Measurements from ENCODE around the gene DNAL4. TPM values are rescaled to one million over a fixed set of nuclear protein-coding genes. Genes with fewer than 3 reads are reported as not detected.

The DNAL4 gene
- total and polyA plus RNA-seq, 3 donors from 2014 or later: 54.4 to 107 (median 76.8) TPM

GRCh38 chr22:38773363-38773946 lies 20.5 kb downstream of the DNAL4 start:
- intact Hi-C loops (cut with DNase I; ENCODE audit: low total_unique reads): no loop called here
- 95 to 98% methylated on average over 4 of the region's 4 CpGs for WGBS, 2 donors
- no peak for DNase-seq
- Histone ChIP-seq H3K36me3 (ENCODE audit: low read depth, missing control alignments) (no peaks in the 10 kb centered on the region), H3K27me3 (no peaks in the 10 kb centered on the region), H3K4me1 (no peaks in the 10 kb centered on the region), H3K4me3 (no peak overlapping the region), H3K27ac (no peak overlapping the region), H3K9me3 (no peaks in the 10 kb centered on the region)
- TF ChIP-seq, protein P1, sequence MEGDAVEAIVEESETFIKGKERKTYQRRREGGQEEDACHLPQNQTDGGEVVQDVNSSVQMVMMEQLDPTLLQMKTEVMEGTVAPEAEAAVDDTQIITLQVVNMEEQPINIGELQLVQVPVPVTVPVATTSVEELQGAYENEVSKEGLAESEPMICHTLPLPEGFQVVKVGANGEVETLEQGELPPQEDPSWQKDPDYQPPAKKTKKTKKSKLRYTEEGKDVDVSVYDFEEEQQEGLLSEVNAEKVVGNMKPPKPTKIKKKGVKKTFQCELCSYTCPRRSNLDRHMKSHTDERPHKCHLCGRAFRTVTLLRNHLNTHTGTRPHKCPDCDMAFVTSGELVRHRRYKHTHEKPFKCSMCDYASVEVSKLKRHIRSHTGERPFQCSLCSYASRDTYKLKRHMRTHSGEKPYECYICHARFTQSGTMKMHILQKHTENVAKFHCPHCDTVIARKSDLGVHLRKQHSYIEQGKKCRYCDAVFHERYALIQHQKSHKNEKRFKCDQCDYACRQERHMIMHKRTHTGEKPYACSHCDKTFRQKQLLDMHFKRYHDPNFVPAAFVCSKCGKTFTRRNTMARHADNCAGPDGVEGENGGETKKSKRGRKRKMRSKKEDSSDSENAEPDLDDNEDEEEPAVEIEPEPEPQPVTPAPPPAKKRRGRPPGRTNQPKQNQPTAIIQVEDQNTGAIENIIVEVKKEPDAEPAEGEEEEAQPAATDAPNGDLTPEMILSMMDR (IDR thresholded peaks at IDR 0.05): no peak
- no peak for TF ChIP-seq POLR2A (IDR thresholded peaks at IDR 0.05)

DNA sequence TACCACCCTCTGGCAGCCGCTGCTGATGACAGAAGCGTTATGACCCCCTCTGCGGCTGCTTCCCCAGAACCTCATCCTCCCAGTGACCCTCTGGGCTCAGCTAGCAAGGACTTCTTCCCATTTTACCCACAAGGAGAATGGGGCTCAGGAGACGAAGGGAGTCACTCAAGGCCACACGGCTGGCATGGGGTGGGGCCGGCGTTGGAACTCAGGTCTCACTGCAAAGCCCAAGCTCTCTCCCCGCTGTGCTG lies 21.4 kb downstream of the DNAL4 start:
- Histone ChIP-seq H3K36me3 (ENCODE audit: low read depth, missing control alignments) (no peaks in the 10 kb centered on the region), H3K27ac (no peak overlapping the region), H3K9me3 (no peaks in the 10 kb centered on the region), H3K27me3 (no peaks in the 10 kb centered on the region), H3K4me1 (no peaks in the 10 kb centered on the region), H3K4me3 (no peak overlapping the region)
- no peak for DNase-seq
- no peak for TF ChIP-seq POLR2A (IDR thresholded peaks at IDR 0.05)
- TF ChIP-seq, protein P1 (IDR thresholded peaks at IDR 0.05): no peak
- WGBS, 2 donors: 76 to 83% methylated on average over 8 of the region's 8 CpGs
- intact Hi-C loops (cut with DNase I; ENCODE audit: low total_unique reads): no loop called here

- Histone ChIP-seq H3K27me3 (no peaks in the 10 kb centered on the region), H3K4me3 (no peak overlapping the region), H3K27ac (no peak overlapping the region), H3K9me3 (no peaks in the 10 kb centered on the region), H3K36me3 (ENCODE audit: low read depth, missing control alignments) (no peaks in the 10 kb centered on the region), H3K4me1 (no peaks in the 10 kb centered on the region)
- intact Hi-C loops (cut with DNase I; ENCODE audit: low total_unique reads): no loop called here
- 86 to 93% methylated on average over 14 to 16 of the region's 16 CpGs for WGBS, 2 donors
- TF ChIP-seq POLR2A (IDR thresholded peaks at IDR 0.05): no peak
- TF ChIP-seq, protein P1 (IDR thresholded peaks at IDR 0.05): no peak
- no peak for DNase-seq
These were observed 23.5 kb downstream of the DNAL4 start for GRCh38 chr22:38770257-38770949.

DNA sequence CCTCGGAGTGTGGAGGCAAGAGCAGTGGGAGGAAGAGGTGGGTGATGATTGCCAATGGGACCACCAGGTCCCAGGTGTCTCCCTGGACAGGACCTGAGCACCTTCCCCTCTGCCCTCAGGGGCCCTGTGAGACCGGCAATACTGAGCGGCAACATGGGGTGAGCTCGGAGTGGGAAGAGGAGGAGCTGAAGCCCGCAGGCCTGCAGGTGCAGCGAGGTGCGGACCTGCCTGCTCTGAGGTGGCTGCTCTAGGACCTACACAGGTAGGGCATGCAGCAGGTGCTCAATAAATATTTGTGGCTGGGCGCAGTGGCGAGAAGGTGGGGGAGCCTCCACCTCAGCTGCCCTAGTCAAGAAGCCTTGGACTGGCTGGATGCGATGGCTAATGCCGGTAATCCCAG lies 25.9 kb downstream of the DNAL4 start:
- Histone ChIP-seq H3K27me3 (no peaks in the 10 kb centered on the region), H3K36me3 (ENCODE audit: low read depth, missing control alignments) (no peaks in the 10 kb centered on the region), H3K9me3 (no peaks in the 10 kb centered on the region), H3K27ac (no peak overlapping the region), H3K4me3 (no peak overlapping the region), H3K4me1 (no peaks in the 10 kb centered on the region)
- no peak for DNase-seq
- 92 to 96% methylated on average over 11 of the region's 11 CpGs for WGBS, 2 donors
- intact Hi-C loops (cut with DNase I; ENCODE audit: low total_unique reads): loop anchor here (10.0 kb wide), 1 partner anchor 87 kb away; no protein-coding TSS in a partner anchor
- TF ChIP-seq POLR2A (IDR thresholded peaks at IDR 0.05): no peak
- TF ChIP-seq, protein P1 (IDR thresholded peaks at IDR 0.05): no peak

GRCh38 chr22:38767313-38767712 lies 26.6 kb downstream of the DNAL4 start:
- no peaks in the 10 kb centered on the region for H3K36me3 ChIP-seq (ENCODE audit: low read depth, missing control alignments)
- WGBS, 2 donors: 50 to 87% methylated on average over 1 to 9 of the region's 9 CpGs
- intact Hi-C loops (cut with DNase I; ENCODE audit: low total_unique reads): loop anchor here (10.0 kb wide), 1 partner anchor 87 kb away; no protein-coding TSS in a partner anchor
- no peak overlapping the region for H3K27ac ChIP-seq
- H3K4me1 ChIP-seq: no peaks in the 10 kb centered on the region
- no peak for TF ChIP-seq POLR2A (IDR thresholded peaks at IDR 0.05)
- TF ChIP-seq, protein P1 (IDR thresholded peaks at IDR 0.05): no peak
- no peaks in the 10 kb centered on the region for H3K27me3 ChIP-seq
- H3K9me3 ChIP-seq: no peaks in the 10 kb centered on the region
- H3K4me3 ChIP-seq: no peak overlapping the region
- no peak for DNase-seq
